GM18909 (cell line): ENCODE measurements around the gene TOM1.

Experiments used
- ATAC-seq: cut with Tn5 transposase; IDR thresholded peaks from one replicate; pipeline ENCODE4 v1.9.1; 2021; ENCODE audit warnings: mild to moderate bottlenecking; ENCODE audit not compliant: unreplicated experiment, poor library complexity

Gene TOM1

DNA sequence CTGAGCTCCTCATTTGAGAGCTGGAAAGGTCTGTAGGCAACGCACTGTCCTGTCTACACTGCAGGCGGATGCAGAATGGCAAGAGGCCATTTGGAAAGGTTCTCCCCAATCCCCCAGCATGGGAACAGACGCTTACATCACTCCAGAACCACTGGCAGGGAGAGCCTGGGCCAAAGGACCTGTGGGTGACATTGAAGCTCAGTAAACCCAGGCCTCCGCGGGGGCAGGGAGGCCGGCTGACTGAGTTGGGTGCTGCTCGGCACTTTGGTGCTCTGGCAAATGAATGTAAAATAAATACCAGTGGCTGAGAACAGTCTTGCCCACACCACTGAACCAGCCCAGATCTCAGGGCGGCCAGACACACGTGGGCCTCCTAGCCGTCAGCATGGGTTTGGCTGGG is 22.4 kb downstream of the TOM1 start:
- no peak for ATAC-seq

DNA sequence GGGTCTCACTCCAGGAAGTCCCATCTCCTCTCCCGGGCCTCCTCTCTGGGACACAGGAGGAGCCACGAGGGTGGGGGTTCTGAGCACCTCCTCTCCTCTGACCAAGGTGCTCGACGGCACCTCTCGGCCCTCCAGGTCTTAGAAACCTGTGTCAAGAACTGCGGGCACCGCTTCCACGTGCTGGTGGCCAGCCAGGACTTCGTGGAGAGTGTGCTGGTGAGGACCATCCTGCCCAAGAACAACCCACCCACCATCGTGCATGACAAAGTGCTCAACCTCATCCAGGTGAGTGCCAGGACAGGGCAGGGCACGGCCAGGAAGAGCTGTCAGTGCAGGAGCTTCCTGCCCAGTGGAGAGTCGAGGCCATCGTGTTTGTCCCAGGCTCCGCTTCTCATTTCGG is 23.2 kb downstream of the TOM1 start:
- no peak for ATAC-seq

DNA sequence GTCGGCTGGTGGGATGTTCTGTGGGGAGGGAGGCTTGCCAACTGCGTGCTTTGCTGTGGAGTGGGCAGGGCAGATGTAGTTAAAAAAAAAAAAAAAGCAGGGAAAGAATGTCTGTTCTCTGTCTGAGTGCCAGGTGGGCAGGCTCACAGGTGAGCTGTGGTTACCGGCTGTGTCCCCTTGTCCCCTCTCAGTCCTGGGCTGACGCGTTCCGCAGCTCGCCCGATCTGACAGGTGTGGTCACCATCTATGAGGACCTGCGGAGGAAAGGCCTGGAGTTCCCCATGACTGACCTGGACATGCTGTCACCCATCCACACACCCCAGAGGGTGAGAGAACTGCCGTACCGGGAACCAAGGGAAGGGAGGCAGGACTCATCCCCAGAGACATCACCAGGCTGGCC is 23.6 kb downstream of the TOM1 start:
- ATAC-seq = no peak

DNA sequence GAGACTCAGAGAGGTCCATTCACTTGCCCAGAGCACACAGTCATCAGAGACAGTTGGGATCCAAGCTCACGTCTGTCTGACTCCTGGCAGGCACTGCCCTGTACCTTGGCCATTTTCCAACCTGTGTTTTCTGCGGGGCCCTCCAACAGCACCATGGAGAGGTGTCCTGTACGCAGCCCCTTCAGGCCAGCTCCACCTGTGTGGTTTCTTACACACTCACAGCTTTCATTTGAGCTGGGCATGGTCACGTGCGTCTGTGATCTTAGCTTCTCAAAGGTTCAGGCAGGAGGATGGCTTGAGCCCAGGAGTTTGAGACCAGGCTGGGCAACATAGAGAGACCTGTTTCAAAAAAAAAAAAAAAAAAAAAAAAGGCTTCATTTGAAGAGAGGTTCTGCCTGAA is 24.4 kb downstream of the TOM1 start:
- no peak for ATAC-seq

DNA sequence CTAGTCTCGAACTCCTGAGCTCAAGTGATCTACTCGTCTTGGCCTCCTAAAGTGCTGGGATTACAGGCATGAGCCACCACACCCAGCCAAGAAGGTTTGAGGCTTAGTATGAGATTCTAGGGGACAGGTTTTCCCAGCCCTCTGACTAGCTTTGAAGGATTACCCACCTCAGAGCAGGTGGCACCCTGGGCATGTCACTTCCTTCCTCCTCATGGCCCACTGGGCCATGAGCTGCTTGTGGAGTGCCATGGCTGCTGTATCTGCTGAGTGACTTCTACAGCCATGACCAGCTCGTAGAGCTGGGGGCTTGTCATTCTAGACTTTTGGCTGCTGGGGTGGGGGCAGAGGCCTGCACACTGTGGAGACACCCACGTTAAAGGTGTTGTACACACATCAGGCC is 25.1 kb downstream of the TOM1 start:
- no peak for ATAC-seq

DNA sequence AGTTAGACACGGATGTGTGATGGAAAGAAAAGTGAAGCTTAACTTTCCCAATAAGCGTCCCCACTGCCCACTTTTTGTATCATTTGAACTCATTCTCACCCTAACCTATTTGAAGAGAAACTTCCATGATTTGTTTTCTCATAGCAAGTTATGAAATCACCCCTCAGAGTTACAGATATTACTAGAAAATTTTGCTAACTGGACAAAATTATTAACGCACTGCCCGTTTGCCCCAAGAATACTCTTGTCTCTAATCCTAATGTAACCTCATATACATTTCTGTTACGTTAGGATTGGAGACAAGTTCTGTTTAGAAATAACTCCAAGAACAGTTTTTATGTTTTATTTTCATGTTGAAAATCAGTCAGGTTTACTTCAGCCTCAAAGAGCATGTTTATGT is 25.5 kb downstream of the TOM1 start:
- ATAC-seq = no peak

DNA sequence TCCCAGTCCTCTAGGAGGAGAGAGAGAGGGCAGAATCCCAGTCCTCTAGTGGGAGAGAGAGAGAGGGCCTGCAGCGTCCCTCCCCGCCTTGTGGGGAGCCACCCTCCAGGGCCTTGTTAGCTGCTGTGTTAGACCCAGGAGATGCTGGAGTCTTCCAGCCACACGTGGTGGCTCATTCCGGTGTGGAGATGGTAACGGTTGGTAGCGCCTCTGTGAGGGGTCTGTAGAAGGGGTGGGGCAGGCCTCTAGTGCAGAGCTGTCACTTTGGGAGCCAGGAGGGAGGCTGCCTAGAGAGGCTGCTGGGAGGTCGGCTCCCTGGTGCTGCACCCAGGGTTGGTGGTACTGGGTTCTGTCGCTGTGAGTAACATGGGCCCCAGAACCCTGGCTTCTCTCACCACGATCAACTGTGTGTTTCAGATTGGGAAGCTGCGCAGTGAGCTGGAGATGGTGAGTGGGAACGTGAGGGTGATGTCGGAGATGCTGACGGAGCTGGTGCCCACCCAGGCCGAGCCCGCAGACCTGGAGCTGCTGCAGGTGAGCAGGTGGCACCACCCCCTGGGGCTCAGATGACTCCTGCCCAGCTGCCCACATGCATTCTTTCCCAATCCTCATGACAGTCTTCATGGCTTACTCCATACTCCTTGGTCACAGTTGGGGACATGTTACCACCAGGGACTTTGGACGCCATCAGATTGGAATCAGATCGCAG is 27.3 kb downstream of the TOM1 start:
- ATAC-seq = no peak

DNA sequence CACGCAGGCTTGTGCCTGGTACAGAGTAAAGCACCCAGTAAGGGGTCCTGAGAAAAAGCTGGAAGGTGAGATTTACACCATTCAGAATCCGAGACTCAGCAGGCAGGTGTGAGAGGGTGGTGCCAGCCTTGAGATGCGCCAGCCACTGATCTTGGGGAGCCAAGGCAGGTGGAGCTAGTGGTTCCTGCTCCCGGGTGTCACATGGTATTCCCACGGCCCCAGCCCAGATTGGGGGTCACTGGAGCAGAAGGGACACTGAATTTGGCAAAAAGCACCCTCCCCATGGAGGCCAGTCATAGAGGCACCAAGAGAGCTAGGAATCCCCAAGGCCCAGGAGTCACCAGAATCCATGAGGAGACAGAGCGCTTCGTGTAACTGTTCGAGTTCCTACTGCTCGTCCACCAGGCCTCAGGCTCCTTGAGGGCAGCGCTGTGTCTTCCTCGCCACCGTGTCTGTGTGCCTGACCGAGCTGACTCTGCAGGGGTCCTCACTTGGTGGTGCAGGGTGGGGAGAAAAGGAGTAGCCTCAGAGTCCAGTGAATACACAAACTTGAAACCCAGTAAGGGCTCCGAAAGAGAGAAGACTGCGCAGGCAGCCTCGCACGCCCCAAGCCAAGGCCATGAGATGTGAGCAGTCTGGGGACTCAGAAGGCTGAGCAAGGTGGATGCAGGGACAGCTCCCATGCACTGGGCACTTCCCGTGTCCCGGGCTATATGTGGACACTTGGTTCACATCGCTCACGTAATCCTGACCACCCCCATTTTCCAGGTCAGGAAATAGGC is 28.2 kb downstream of the TOM1 start:
- no peak for ATAC-seq

DNA sequence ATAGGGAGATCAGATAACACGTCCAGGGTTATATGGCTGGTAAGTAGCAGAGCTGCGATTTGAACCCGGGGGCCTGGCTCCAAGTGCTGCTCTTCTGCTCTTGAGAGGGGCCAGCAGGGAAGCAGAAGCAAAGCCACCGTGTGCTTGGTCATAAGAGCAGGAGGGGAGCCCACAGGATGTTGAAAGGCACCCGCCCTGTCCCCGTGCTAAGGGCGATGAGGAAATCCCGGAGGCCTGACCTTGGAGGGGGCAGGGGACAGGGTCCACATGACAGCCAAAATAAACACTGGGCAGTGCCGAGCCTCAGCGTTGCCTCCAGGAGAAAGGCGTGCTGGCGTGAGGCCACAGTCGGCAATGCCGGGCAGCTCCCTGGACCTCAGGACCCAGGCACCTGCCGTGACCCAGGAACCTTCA is 28.8 kb downstream of the TOM1 start:
- ATAC-seq = no peak

DNA sequence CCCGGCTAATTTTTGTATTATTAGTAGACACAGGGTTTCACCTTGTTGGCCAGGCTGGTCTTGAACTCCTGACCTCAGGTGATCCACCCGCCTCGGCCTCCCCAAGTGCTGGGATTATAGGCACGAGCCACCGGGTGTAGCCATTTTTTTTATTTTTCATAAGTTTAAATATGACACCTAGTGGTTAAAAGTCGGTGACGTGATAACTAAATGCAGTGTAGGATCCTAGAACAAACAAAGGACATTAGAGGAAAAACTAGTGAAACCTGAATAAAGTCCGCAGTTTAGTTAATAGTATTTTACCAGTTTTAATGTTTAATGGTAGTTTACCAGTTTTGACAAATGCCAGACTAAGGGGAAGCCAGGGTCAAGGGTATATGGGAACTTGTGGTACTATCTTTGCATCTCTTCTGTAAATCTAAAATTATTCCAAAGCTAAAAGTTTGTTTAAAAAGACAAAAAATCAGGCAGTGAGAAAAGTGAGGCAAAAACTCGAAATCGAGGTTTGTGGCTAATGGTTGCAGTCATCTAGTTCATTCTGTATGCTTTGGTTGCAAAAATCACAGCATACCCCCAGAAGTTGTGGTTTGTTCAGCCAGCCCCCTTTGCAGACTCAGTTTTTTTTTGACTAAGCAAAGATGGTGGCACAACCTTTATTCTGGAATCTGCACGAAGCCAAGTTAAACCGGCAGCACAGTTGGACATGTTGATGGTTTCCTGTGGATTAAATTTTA is 29.6 kb downstream of the TOM1 start:
- no peak for ATAC-seq

DNA sequence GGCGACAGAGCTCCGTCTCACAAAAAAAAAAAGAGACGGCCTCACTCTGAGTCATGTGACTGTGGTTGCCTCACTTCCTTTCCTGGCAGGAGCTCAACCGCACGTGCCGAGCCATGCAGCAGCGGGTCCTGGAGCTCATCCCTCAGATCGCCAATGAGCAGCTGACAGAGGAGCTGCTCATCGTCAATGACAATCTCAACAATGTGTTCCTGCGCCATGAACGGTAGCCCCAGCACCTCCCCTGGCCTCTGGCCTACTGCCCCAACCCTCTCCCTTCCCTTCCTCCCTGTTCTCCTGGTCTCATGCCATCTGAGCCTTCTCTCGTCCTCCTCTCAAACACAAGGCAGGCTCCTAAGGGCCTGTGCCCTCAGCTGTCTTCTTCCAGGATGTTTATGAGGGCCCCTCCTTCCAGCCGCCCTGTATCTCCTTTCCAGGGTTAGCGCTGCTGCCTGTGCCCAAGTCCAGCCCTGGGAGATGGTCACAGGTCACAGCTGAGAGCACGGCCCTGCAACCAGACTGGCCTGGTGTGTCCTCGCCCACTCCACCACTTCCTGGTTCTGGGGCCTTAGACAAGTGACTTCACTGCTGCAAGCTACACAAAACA is 30.7 kb downstream of the TOM1 start:
- ATAC-seq = no peak

DNA sequence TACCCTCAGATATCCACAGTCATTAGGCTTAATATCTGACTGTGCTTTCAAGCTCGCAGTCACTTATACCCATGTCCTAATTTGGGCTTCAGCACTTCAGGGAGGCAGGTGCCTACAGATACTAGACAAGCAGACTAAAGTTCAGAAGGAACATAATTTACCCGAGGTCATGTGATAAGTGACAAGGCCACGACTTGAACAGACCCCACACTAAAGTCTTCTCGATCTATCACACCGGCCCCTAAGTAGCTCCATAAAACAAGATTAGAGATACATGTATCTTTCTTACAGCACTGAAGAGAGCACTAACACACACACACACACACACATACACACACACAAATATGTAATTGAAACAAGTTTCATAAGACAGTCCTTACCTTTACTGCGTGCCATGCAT is 32.6 kb downstream of the TOM1 start:
- no peak for ATAC-seq

DNA sequence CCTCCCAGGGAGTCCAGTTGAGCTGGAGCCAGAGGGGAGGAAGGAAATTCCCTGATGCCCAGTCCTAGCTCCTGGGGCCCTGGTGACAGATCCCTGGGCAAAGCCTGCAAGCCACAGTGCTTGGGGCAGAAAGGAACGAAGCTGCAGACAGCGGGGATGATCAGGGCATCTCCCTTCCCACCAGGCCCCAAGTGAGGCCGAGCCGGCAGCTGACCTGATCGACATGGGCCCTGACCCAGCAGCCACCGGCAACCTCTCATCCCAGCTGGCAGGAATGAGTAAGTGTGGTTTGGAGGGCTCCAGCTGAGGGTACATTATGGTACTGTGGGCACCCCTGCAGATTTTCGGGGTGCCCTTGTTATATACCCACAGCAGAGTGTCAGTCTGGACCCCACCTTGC is 33.5 kb downstream of the TOM1 start:
- ATAC-seq = no peak

DNA sequence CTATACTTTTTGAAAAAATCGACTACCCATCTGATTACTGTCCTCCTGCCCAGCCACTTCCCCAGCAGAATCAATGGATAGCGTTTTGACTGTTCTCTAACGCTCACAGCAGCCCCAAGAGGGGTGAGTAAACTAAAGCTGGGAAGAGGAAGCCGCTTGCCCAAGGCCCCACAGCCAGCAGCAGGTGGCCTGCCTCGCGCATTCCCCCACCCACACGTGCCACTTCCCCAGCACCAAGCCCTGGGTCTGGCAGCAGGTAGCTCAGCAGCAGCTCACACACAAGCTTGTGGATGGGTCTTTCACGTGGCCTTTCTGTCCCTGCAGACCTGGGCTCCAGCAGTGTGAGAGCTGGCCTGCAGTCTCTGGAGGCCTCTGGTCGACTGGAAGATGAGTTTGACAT is 34.3 kb downstream of the TOM1 start:
- no peak for ATAC-seq

DNA sequence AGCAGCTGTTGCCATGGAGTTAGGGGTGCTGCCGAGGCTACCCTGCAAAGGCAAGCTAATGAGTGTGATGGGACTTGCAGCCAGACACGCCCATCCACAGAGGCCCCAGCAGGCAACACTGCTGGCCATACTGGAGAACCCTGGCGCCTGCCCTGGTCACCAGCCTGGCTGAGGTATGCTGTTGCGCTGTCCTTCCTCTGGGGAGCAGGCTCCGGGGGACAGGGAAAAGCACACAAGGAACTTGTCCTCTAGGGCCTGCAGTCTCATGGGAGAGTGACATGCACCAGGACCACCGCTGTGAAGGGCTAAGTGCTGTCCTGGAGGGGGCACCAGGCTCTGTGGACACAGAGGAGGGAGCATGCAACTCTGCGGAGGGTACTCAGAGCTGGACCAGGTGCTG is 35.8 kb downstream of the TOM1 start:
- no peak for ATAC-seq

DNA sequence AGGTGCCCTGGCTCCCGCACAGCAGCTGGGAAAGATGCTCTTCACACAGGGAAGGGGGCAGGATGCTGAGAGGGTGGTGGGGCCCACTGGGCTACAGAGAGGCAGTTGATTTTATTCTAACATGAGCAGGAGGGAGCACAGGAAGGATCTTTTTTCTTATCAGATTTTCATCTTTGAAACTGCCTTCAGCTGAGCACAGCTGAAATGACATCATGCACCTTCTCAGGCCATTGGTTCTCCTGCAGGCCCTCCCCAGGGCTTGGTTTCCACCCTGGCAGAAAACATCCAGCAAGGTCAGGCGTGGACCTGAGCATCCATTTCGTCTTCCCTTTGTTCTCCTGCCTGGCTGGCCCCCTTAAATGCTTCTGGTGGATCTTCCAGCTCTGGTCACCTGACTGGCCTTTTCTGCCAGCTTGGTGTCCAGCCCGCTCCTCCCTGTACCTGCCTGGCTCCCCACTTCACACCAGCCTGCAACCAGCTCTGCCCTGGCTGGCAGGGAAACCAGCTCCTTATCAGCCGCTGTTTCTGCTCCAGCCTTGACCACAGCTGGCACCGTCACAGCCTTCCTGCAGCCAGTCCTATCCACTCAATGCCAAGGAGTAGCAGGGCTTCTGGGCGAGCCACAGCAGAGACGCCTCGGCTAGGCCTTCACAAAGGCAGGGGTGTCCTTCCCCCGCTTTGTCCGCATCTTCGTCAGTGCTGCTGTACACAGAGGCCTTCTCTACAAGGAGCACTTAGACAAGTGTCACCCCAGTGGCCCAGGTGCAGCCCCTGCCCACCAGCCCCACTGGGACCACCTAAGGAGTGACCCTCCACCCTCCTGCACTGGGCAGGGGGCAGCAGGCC is 36.5 kb downstream of the TOM1 start:
- no peak for ATAC-seq

DNA sequence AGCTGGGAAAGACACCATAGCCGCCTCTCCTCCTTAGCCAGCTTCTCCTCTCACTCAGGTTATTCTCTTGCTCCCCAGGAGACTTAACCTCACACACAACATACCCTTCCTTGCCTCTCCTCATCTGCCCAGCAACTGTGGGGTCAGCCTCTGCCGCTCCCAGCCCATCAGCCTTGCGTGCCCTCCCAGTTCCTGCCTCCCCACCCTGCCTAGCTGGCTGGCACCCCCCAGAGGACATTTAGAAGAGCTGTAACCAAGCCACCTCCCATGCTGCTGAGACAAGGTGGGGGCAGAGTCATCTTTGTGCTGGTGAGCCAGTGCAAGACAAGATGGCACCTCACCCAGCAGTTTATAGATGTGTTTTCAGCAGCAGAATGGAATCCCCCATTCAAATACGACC is 38.2 kb downstream of the TOM1 start:
- ATAC-seq = no peak

DNA sequence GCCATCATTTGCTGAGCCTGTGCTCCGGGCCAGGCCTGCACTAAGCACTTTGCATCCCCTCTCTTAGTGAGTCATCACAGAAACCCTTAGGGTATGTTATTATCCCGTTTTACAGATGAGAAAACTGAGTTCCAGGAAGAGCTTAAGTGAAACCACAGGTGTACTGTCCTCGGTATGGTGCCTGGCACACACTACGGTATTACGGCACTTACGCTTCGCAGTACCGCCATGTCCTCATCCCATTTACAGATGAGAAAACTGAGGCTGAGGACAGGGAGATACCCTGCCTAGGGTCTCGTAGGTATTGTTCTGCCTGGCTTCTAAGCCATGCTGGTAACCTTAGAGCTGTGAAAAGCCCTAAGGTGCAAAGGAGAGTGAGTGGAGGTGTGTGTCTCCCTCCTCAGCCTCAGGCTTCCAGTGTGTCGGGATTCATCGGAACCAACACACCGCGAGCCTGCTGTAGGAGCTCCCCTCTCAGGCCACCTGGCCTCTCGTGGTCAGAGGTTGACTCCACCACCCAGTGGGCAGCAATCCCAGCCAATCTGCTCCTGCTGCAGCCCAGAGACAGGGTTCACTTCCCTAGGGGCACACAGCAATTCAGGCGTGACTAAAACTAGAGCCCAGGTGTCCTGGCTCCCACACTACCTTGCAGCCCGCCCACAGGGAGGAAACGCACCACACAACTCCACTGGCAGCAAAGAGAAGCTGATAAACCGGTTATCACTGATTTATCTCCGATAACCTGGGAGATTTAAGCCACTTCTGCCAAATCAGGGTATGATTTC is 41.6 kb downstream of the TOM1 start:
- ATAC-seq = no peak

DNA sequence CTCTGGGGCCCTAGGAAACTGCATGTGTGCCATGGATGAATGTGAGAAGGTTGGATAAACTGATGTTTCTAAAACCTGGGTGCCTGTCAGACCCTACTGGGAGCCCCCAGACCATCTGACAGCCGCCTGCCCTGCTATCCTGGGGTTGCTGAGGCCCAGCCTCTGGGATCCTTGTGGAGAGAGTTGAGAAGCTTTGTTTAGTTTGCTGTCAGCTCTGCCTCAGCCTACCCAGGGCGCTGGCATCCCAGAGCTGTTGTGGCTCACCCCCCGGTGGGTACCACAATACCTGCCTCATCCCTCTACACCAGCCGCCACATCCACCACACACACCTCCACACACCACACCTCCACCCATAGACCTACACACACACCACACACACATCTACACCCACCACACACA is 42.7 kb downstream of the TOM1 start:
- no peak for ATAC-seq
